A673 (cell line): ENCODE data around the gene IFT74. TPM values are rescaled to one million over a fixed set of nuclear protein-coding genes. Genes with fewer than 3 reads are reported as not detected.

ENCODE experiments used
- BruUV-seq: library from RNA; stranded (reverse); fragments of 400-500 nt; replicated peaks from 2 replicates; lab custom pipeline; 2021; lab: Mats Ljungman, UMichigan
- CTCF ChIA-PET: fragments of 300-600 bp; sonication (Branson Sonifier 250); formaldehyde crosslinking; loops from one replicate; lab custom pipeline; 2022; ENCODE audit warnings: antibody characterized with exemption; lab: Charles Lee
- POLR2A ChIA-PET: fragments of 300-600 bp; sonication (Branson Sonifier 250); formaldehyde crosslinking; loops from one replicate; lab custom pipeline; 2022; ENCODE audit warnings: antibody characterized with exemption; ENCODE audit not compliant: low non-redundant PET; lab: Charles Lee
- DNase-seq: peaks from one replicate; pipeline ENCODE4 v3.0.0-alpha.2; 2015; ENCODE audit warnings: low spot score
- H3K27ac ChIP-seq: fragments of 200-600 bp; sonication (generic); 2 replicates; pipeline ENCODE4 v1.5.1; 2016; ENCODE audit warnings: mixed run types, low read depth, mild to moderate bottlenecking, mixed read lengths, antibody characterized with exemption, low read length; ENCODE audit not compliant: poor library complexity, severe bottlenecking
- H3K27me3 ChIP-seq: fragments of 200-600 bp; sonication (generic); replicated peaks from 2 replicates; pipeline ENCODE4 v1.6.1; 2017; ENCODE audit warnings: mixed run types, low read depth, mild to moderate bottlenecking, mixed read lengths, antibody characterized with exemption, low read length; ENCODE audit not compliant: insufficient read depth, poor library complexity
- H3K36me3 ChIP-seq: fragments of 200-600 bp; sonication (generic); 2 replicates; pipeline ENCODE4 v1.6.1; 2016; ENCODE audit warnings: mixed run types, mild to moderate bottlenecking, mixed read lengths, antibody characterized with exemption, low read length; ENCODE audit not compliant: insufficient read depth, poor library complexity, severe bottlenecking
- H3K4me1 ChIP-seq: fragments of 200-600 bp; sonication (generic); 2 replicates; pipeline ENCODE4 v1.6.1; 2017; ENCODE audit warnings: mixed run types, mild to moderate bottlenecking, mixed read lengths, antibody characterized with exemption, low read length; ENCODE audit not compliant: insufficient read depth, poor library complexity, severe bottlenecking
- H3K4me3 ChIP-seq: fragments of 200-600 bp; sonication (generic); 2 replicates; pipeline ENCODE4 v1.5.1; 2016; ENCODE audit warnings: low read depth, mixed run types, mild to moderate bottlenecking, mixed read lengths, low read length; ENCODE audit not compliant: poor library complexity, severe bottlenecking
- H3K9me3 ChIP-seq: fragments of 200-600 bp; sonication (generic); 2 replicates; pipeline ENCODE4 v1.6.1; 2016; ENCODE audit warnings: mixed run types, low read depth, mild to moderate bottlenecking, mixed read lengths, antibody characterized with exemption, low read length; ENCODE audit not compliant: poor library complexity, severe bottlenecking
- CTCF ChIP-seq: fragments of 300-800, 200-600 bp; sonication (generic); conservative IDR thresholded peaks from 2 replicates; pipeline ENCODE4 v1.5.1; 2017; ENCODE audit warnings: low read depth, mild to moderate bottlenecking, antibody characterized with exemption, low read length, moderate library complexity, mixed read lengths
- EZH2 ChIP-seq: fragments of 200-600 bp; sonication (generic); IDR thresholded peaks from 2 replicates; pipeline ENCODE4 v1.6.1; 2017; ENCODE audit warnings: borderline replicate concordance, low read depth, mild to moderate bottlenecking, mixed read lengths, antibody characterized with exemption, low read length; ENCODE audit not compliant: poor library complexity, severe bottlenecking
- intact Hi-C: fragments of 100-400 bp; cut with micrococcal nuclease; formaldehyde crosslinking; loops from one replicate; pipeline ENCODE4 v1.10.0; 2022; ENCODE audit not compliant: unreplicated experiment
- total RNA-seq: library from RNA; stranded (reverse); gene quantifications from 2 replicates; pipeline ENCODE4 v1.2.3, GENCODE V29; 2021

The IFT74 gene
- total RNA-seq, 1 experiment from 2014 or later = 9.3 TPM

GRCh38 chr9:27043176-27043575 is 87.0 kb downstream of the IFT74 start:
- ChIA-PET CTCF (interaction anchor here (0.5 kb wide), 1 partner anchor 14 kb away, joined by 3 read pairs; no protein-coding TSS in a partner anchor), POLR2A (no interaction called here)
- Histone ChIP-seq H3K4me3 (no peak overlapping the region), H3K27me3 (no peaks in the 10 kb centered on the region), H3K27ac (no peak overlapping the region), H3K36me3 (no peaks in the 10 kb centered on the region), H3K4me1 (no peaks in the 10 kb centered on the region), H3K9me3 (no peaks in the 10 kb centered on the region)
- TF ChIP-seq EZH2 (no peak), CTCF (no peak)
- no peak for DNase-seq
- intact Hi-C loops = no loop called here
- BruUV-seq = no TSS peak

DNA sequence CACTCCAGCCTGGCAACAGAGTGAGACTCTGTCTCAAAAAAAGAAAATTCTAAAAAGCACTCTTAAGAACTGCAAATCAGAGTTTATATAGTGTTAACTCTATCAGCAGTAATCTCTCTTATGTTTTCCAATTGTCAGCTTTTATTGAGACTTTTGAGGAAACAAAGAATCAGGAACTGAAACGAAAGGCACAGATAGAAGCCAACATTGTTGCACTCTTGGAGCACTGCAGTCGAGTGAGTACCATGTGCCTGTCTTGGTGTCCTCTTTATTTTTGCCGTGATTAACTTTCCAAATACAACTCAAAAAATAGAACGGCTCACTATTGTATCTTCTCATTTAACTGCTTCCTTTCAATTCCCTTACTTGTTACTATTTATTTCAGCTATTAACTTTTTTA is 90.9 kb downstream of the IFT74 start:
- no TSS peak for BruUV-seq
- intact Hi-C loops = no loop called here
- no peaks in the 10 kb centered on the region for H3K9me3 ChIP-seq
- H3K27ac ChIP-seq = no peak overlapping the region
- DNase-seq = no peak
- H3K4me1 ChIP-seq = no peaks in the 10 kb centered on the region
- CTCF ChIA-PET = no interaction called here
- H3K4me3 ChIP-seq = no peak overlapping the region
- no peak for TF ChIP-seq CTCF
- TF ChIP-seq EZH2 = no peak
- no peaks in the 10 kb centered on the region for H3K36me3 ChIP-seq
- H3K27me3 ChIP-seq = no peaks in the 10 kb centered on the region
- POLR2A ChIA-PET = no interaction called here

DNA sequence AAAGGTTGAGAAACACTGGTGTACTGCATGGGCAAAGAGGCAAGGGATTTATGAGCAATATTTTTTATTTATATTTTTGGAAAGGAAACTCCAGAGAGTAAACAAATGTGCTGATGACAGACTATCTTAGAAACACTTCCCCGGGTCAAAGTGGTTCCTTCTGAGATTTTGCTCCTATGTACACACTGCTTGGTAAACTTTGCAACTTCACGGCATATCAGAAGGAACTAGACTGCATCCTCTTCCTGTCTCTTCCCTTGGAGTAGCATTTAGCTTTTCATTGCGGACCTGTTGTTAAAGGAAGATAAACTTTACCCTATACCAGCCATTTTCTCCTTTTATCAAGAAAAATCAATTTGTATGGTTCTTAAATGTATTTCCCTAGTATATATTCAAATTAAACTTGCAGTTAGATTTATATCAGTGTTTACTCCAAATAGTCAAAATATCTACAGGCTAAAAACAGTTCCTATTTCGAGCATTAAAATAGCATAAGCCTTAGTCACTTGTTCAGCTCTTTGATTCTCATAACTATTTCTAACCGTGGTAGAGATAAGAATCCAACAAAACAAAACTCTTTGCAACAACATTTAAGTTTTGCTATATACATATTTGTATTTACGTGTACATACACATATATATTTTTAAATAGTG is 97.3 kb downstream of the IFT74 start:
- ChIA-PET CTCF (no interaction called here), POLR2A (no interaction called here)
- no peak for DNase-seq

More for the DNA sequence above, 97.3 kb downstream of the IFT74 start:
- intact Hi-C loops = no loop called here
- no peaks in the 10 kb centered on the region for H3K9me3 ChIP-seq
- H3K36me3 ChIP-seq = no peaks in the 10 kb centered on the region
- H3K27ac ChIP-seq = no peak overlapping the region
- no peak for TF ChIP-seq EZH2
- TF ChIP-seq CTCF = no peak
- BruUV-seq = no TSS peak
- H3K4me1 ChIP-seq = no peaks in the 10 kb centered on the region
- no peaks in the 10 kb centered on the region for H3K27me3 ChIP-seq
- H3K4me3 ChIP-seq = no peak overlapping the region
